Peyer's patch (tissue), 4 donors: ENCODE results near the gene CTPS2.

ENCODE experiments used
- CTCF ChIP-seq, 6 experiments: fragments of 450-650 bp in 4 of 6; fragments of 200-600 bp in 2 of 6; sonication (generic) in 1 of 6; IDR thresholded peaks; one replicate each; pipeline ENCODE4 v1.5.1; 2017 to 2019; ENCODE audit warnings: antibody characterized with exemption in 6 of 6, mild to moderate bottlenecking in 3 of 6, moderate library complexity in 1 of 6
- POLR2A ChIP-seq, 2 donors: fragments of 450-650 bp; IDR thresholded peaks; one replicate each; pipeline ENCODE4 v1.5.1; 2017; ENCODE audit warnings: antibody characterized with exemption in 2 of 2, mild to moderate bottlenecking in 2 of 2, moderate library complexity in 2 of 2

GRCh38 chrX:16588266-16588665 is 124.2 kb downstream of the CTPS2 start:
- no peak for TF ChIP-seq POLR2A (IDR thresholded peaks at IDR 0.05)
- no peak for TF ChIP-seq CTCF (IDR thresholded peaks at IDR 0.05)
